HG03064 (cell line): ENCODE results near the gene KIAA1549.

Experiments
- ATAC-seq: cut with Tn5 transposase; IDR thresholded peaks from one replicate; pipeline ENCODE4 v1.9.1; 2021; ENCODE audit warnings: low read depth; ENCODE audit not compliant: unreplicated experiment

KIAA1549 gene

GRCh38 chr7:138864667-138865066 lies 116.5 kb downstream of the KIAA1549 start:
- ATAC-seq, result no peak

- no peak for ATAC-seq
Observed at GRCh38 chr7:138863931-138864330, 117.3 kb downstream of the KIAA1549 start.

- no peak for ATAC-seq
Observed at GRCh38 chr7:138861051-138861450, 120.1 kb downstream of the KIAA1549 start.

- ATAC-seq, result no peak
Observed at GRCh38 chr7:138857728-138858127, 123.5 kb downstream of the KIAA1549 start.

GRCh38 chr7:138854115-138854645 lies 127.0 kb downstream of the KIAA1549 start:
- no peak for ATAC-seq

- no peak for ATAC-seq
Observed at GRCh38 chr7:138853448-138853847, 127.7 kb downstream of the KIAA1549 start.

GRCh38 chr7:138852469-138852868 lies 128.7 kb downstream of the KIAA1549 start:
- no peak for ATAC-seq

- ATAC-seq, result no peak
Observed at GRCh38 chr7:138849701-138850100, 131.5 kb downstream of the KIAA1549 start.

GRCh38 chr7:138848056-138848980 lies 132.9 kb downstream of the KIAA1549 start:
- no peak for ATAC-seq

- ATAC-seq, result no peak
Observed at GRCh38 chr7:138845711-138846110, 135.5 kb downstream of the KIAA1549 start.

- no peak for ATAC-seq
Observed at GRCh38 chr7:138843632-138844580, 137.3 kb downstream of the KIAA1549 start.

- ATAC-seq, result no peak
Observed at GRCh38 chr7:138842111-138842510, 139.1 kb downstream of the KIAA1549 start.

- ATAC-seq, result no peak
Observed at GRCh38 chr7:138838166-138838565, 143.0 kb downstream of the KIAA1549 start.

- no peak for ATAC-seq
Observed at GRCh38 chr7:138837627-138838026, 143.6 kb downstream of the KIAA1549 start.

- ATAC-seq, result no peak
Observed at GRCh38 chr7:138835087-138835486, 146.1 kb downstream of the KIAA1549 start.

GRCh38 chr7:138834583-138834982 lies 146.6 kb downstream of the KIAA1549 start:
- ATAC-seq, result no peak

GRCh38 chr7:138833596-138833995 lies 147.6 kb downstream of the KIAA1549 start:
- ATAC-seq, result no peak

- no peak for ATAC-seq
Observed at GRCh38 chr7:138832966-138833365, 148.2 kb downstream of the KIAA1549 start.

- no peak for ATAC-seq
Observed at GRCh38 chr7:138829335-138829734, 151.9 kb downstream of the KIAA1549 start.

GRCh38 chr7:138828302-138828701 lies 152.9 kb downstream of the KIAA1549 start:
- no peak for ATAC-seq
